ENCODE measurements around the gene LONRF2. TPM values are rescaled to one million over a fixed set of nuclear protein-coding genes. Genes with fewer than 3 reads are reported as not detected.

The LONRF2 gene
- polyA plus RNA-seq, 1 donor (not counting 4 experiments of a cell fraction or from before 2014, with no cell fraction given): not detected

GRCh38 chr2:100289020-100289419 lies 33.3 kb downstream of the LONRF2 start:
- Histone ChIP-seq H3K27ac (ENCODE audit: control insufficient read depth, insufficient read depth, low read length) (no peak overlapping the region), H4K20me1 (ENCODE audit: control insufficient read depth, extremely low read depth, insufficient read depth, low read length) (no peaks in the 10 kb centered on the region), H3K9ac (ENCODE audit: control insufficient read depth, extremely low read depth, insufficient read depth, low read length) (no peak overlapping the region), H2AFZ (ENCODE audit: control insufficient read depth, low read length) (no peak overlapping the region), H3K9me3 (ENCODE audit: control insufficient read depth, low read depth, low read length) (no peaks in the 10 kb centered on the region), H3K27me3 (ENCODE audit: control insufficient read depth, extremely low read depth, insufficient read depth, low read length) (no peaks in the 10 kb centered on the region), H3K9me1 (ENCODE audit: control insufficient read depth, extremely low read depth, insufficient read depth, low read length) (no peaks in the 10 kb centered on the region), H3K79me2 (ENCODE audit: control insufficient read depth, insufficient read depth, low read length) (no peaks in the 10 kb centered on the region), H3K4me2 (ENCODE audit: control insufficient read depth, extremely low read depth, insufficient read depth, low read depth, low read length) (no peak overlapping the region), H3K36me3 (ENCODE audit: control insufficient read depth in 2 of 2, extremely low read depth in 1 of 2, insufficient read depth in 2 of 2, low read length in 2 of 2) (no peaks in the 10 kb centered on the region), H3K4me1 (ENCODE audit: control insufficient read depth, extremely low read depth, insufficient read depth, low read length) (peaks cover 9% of the 10 kb centered on the region), H3K4me3 (ENCODE audit: control insufficient read depth in 2 of 3, extremely low read depth in 1 of 3, insufficient read depth in 2 of 3, low read depth in 1 of 3, low read length in 3 of 3) (no peak overlapping the region)
- DNase-seq (ENCODE audit: low read depth, low spot score) (no peak), FAIRE-seq (no peak)
- dilution Hi-C loops (cut with MboI; ENCODE audit: extremely low pct_ligation_motif_present, low sequenced_read_pairs): no loop called here
- TF ChIP-seq EZH2 (IDR thresholded peaks at IDR 0.05; ENCODE audit: low read length) (no peak), CTCF (optimal IDR thresholded peaks at IDR 0.05 in 1 of 3, IDR thresholded peaks at IDR 0.05 in 1 of 3, conservative IDR thresholded peaks at IDR 0.05 in 1 of 3; ENCODE audit: extremely low read depth in 1 of 3, insufficient read depth in 2 of 3, low read length in 3 of 3) (no peak)

- DNase-seq (ENCODE audit: low read depth, low spot score): no peak
- dilution Hi-C loops (cut with MboI; ENCODE audit: extremely low pct_ligation_motif_present, low sequenced_read_pairs): no loop called here
- H4K20me1 ChIP-seq (ENCODE audit: control insufficient read depth, extremely low read depth, insufficient read depth, low read length): no peaks in the 10 kb centered on the region
- H3K4me3 ChIP-seq (ENCODE audit: control insufficient read depth in 2 of 3, extremely low read depth in 1 of 3, insufficient read depth in 2 of 3, low read depth in 1 of 3, low read length in 3 of 3): no peak overlapping the region
- no peak overlapping the region for H3K9ac ChIP-seq (ENCODE audit: control insufficient read depth, extremely low read depth, insufficient read depth, low read length)
- H3K4me2 ChIP-seq (ENCODE audit: control insufficient read depth, extremely low read depth, insufficient read depth, low read depth, low read length): no peak overlapping the region
- no peak for TF ChIP-seq EZH2 (IDR thresholded peaks at IDR 0.05; ENCODE audit: low read length)
- TF ChIP-seq CTCF (optimal IDR thresholded peaks at IDR 0.05 in 1 of 3, IDR thresholded peaks at IDR 0.05 in 1 of 3, conservative IDR thresholded peaks at IDR 0.05 in 1 of 3; ENCODE audit: extremely low read depth in 1 of 3, insufficient read depth in 2 of 3, low read length in 3 of 3): no peak
- no peak for FAIRE-seq
- H3K27ac ChIP-seq (ENCODE audit: control insufficient read depth, insufficient read depth, low read length): no peak overlapping the region
- no peaks in the 10 kb centered on the region for H3K79me2 ChIP-seq (ENCODE audit: control insufficient read depth, insufficient read depth, low read length)
- no peaks in the 10 kb centered on the region for H3K36me3 ChIP-seq (ENCODE audit: control insufficient read depth in 2 of 2, extremely low read depth in 1 of 2, insufficient read depth in 2 of 2, low read length in 2 of 2)
- no peak overlapping the region for H2AFZ ChIP-seq (ENCODE audit: control insufficient read depth, low read length)
- peaks cover 3% of the 10 kb centered on the region for H3K27me3 ChIP-seq (ENCODE audit: control insufficient read depth, extremely low read depth, insufficient read depth, low read length)
- peaks cover 2% of the 10 kb centered on the region for H3K4me1 ChIP-seq (ENCODE audit: control insufficient read depth, extremely low read depth, insufficient read depth, low read length)
- no peaks in the 10 kb centered on the region for H3K9me3 ChIP-seq (ENCODE audit: control insufficient read depth, low read depth, low read length)
- H3K9me1 ChIP-seq (ENCODE audit: control insufficient read depth, extremely low read depth, insufficient read depth, low read length): no peaks in the 10 kb centered on the region
These were observed 36.0 kb downstream of the LONRF2 start for GRCh38 chr2:100286318-100286717.

Measured in keratinocyte (primary cell).